NCI-H1694 treated with DMSO at 0.1 percent for 48 hours (cell line): ENCODE measurements around the gene NOL11.
A peak's percentile ranks its signal among the peaks of the same experiment; 100 is the strongest.
"Not testable (repeated sequence)": the region's sequence is repeated elsewhere in the genome, so short reads cannot be mapped to it uniquely, and the experiment has no call there.

Experiments
- DNase-seq: peaks from one replicate; lab custom pipeline; 2025; lab: John Stamatoyannopoulos, UW

The NOL11 gene

GRCh38 chr17:67754001-67754400 is 36.3 kb downstream of the NOL11 start:
- no peak for DNase-seq

- not testable (repeated sequence) for DNase-seq
These were observed 37.0 kb downstream of the NOL11 start for GRCh38 chr17:67754686-67755085.

- DNase-seq: not testable (repeated sequence)
These were observed 39.0 kb downstream of the NOL11 start for GRCh38 chr17:67756766-67757165.

GRCh38 chr17:67759355-67760171 is 41.8 kb downstream of the NOL11 start:
- DNase-seq: no peak

- no peak for DNase-seq
These were observed 47.9 kb downstream of the NOL11 start for GRCh38 chr17:67765623-67766022.

GRCh38 chr17:67769231-67769630 is 51.5 kb downstream of the NOL11 start:
- DNase-seq: no peak

GRCh38 chr17:67770539-67770938 is 52.8 kb downstream of the NOL11 start:
- no peak for DNase-seq

- no peak for DNase-seq
These were observed 54.9 kb downstream of the NOL11 start for GRCh38 chr17:67772679-67773078.

- no peak for DNase-seq
These were observed 55.5 kb downstream of the NOL11 start for GRCh38 chr17:67773246-67773645.

GRCh38 chr17:67779098-67779672 is 61.4 kb downstream of the NOL11 start:
- peak; percentile 34 for DNase-seq

GRCh38 chr17:67784364-67785121 is 66.8 kb downstream of the NOL11 start:
- no peak for DNase-seq

GRCh38 chr17:67785122-67785477 is 67.4 kb downstream of the NOL11 start:
- no peak for DNase-seq

- DNase-seq: no peak
These were observed 67.8 kb downstream of the NOL11 start for GRCh38 chr17:67785504-67785903.
